GM12875 (cell line): ENCODE data around the gene ILKAP.

Experiments
- H3K4me3 ChIP-seq: one replicate; pipeline ENCODE4 v1.5.1; 2011; ENCODE audit warnings: low read depth, low read length, control low read depth
- CTCF ChIP-seq: IDR thresholded peaks from 2 replicates; pipeline ENCODE4 v1.5.1; 2011; ENCODE audit warnings: low read depth, mild to moderate bottlenecking, control low read depth, inconsistent platforms, low read length, moderate library complexity, borderline replicate concordance; ENCODE audit not compliant: insufficient read depth

ILKAP gene

GRCh38 chr2:238247002-238247822 lies 43.7 kb upstream of the ILKAP start:
- no peak for TF ChIP-seq CTCF
- no peak overlapping the region for H3K4me3 ChIP-seq

- no peak overlapping the region for H3K4me3 ChIP-seq
- TF ChIP-seq CTCF: no peak
These were observed 40.7 kb upstream of the ILKAP start for GRCh38 chr2:238244151-238244550.

GRCh38 chr2:238243496-238244076 lies 40.1 kb upstream of the ILKAP start:
- no peak overlapping the region for H3K4me3 ChIP-seq
- TF ChIP-seq CTCF: no peak

GRCh38 chr2:238242731-238243495 lies 39.4 kb upstream of the ILKAP start:
- no peak overlapping the region for H3K4me3 ChIP-seq
- TF ChIP-seq CTCF: no peak

GRCh38 chr2:238241970-238242369 lies 38.5 kb upstream of the ILKAP start:
- TF ChIP-seq CTCF: no peak
- no peak overlapping the region for H3K4me3 ChIP-seq

- TF ChIP-seq CTCF: no peak
- no peak overlapping the region for H3K4me3 ChIP-seq
These were observed 37.5 kb upstream of the ILKAP start for GRCh38 chr2:238240757-238241711.
